ENCODE measurements around the gene RGL3. TPM values are rescaled to one million over a fixed set of nuclear protein-coding genes. Genes with fewer than 3 reads are reported as not detected.
"Not testable (repeated sequence)": the region's sequence is repeated elsewhere in the genome, so short reads cannot be mapped to it uniquely, and the experiment has no call there.

Gene RGL3, protein sequence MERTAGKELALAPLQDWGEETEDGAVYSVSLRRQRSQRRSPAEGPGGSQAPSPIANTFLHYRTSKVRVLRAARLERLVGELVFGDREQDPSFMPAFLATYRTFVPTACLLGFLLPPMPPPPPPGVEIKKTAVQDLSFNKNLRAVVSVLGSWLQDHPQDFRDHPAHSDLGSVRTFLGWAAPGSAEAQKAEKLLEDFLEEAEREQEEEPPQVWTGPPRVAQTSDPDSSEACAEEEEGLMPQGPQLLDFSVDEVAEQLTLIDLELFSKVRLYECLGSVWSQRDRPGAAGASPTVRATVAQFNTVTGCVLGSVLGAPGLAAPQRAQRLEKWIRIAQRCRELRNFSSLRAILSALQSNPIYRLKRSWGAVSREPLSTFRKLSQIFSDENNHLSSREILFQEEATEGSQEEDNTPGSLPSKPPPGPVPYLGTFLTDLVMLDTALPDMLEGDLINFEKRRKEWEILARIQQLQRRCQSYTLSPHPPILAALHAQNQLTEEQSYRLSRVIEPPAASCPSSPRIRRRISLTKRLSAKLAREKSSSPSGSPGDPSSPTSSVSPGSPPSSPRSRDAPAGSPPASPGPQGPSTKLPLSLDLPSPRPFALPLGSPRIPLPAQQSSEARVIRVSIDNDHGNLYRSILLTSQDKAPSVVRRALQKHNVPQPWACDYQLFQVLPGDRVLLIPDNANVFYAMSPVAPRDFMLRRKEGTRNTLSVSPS
- total RNA-seq: not detected in 2 replicates

DNA sequence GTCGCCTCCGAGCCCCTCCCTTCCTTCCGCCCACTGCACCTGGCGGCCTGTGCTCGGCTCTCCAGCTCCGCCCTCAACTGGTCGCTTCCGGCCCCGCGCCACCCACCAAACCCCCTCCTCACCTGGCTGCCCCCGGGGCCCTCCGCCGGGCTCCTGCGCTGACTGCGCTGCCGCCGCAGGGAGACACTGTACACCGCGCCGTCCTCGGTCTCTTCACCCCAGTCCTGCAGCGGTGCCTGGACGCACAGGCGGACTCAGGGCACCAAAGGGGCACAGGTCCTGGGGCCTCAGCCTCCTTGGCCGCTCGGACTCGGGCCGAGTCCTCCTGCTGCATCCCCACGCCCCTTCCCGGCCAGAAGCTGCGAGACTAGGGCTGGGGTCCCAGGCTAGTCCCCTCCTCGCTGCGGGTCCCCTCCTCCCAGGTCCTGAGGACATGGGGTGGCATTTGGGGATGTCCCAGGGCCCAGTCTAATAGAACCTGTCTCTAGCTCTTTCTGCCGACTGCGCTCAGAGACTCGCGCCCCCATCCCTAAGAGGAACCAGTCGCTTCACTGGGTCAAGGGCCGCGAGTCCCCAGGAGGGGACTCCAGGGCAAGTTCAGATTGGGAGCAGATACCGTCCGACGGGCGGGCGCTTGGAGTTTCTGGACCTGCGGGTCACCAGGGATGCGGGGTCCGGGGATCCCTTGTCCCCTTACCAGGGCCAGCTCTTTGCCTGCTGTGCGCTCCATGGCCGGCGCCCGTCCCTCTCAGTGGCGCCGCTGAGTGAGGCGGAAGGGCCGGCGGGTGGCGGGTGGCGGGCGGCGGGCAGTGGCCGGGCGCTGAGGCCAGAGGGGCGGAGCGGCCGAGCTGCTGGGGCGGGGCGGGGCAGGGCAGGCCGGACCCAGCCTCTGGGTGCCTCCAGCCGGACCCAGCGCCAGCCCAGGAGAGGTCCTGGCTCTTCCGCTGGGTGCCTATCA lies at the start of gene RGL3:
RGL3 (minus strand) TSS at position 766 of the 958 bp plus-strand sequence; CDS start at position 730, 36 bp downstream.
- DNase-seq (ENCODE audit: extremely low read depth, low read depth, low spot score): no peak

DNA sequence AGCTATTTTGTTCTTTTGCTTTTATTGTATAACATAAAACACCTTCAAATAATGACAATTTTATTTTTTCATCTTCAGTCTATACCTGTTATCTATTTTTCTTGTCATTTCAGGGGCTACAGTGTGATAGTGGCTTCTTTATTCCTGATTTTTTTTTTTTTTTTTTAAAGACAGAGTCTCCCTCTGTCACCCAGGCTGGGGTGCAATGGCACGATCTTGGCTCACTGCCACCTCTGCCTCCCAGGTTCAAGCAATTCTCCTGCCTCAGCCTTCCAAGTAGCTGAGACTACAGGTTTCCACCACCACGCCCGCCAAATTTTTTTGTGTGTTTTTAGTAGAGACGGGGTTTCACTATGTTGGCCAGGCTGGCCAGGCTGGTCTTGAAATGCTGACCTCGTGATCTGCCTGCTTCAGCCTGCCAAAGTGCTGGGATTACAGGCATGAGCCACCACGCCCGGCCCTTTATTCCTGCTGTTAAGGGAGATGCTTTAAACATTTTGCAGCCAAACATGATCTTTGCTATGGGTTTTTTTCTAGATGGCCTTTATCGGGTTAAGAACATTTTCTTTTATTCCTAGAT lies 49.2 kb upstream of the RGL3 start:
- DNase-seq (ENCODE audit: extremely low read depth, low read depth, low spot score): not testable (repeated sequence)

DNA sequence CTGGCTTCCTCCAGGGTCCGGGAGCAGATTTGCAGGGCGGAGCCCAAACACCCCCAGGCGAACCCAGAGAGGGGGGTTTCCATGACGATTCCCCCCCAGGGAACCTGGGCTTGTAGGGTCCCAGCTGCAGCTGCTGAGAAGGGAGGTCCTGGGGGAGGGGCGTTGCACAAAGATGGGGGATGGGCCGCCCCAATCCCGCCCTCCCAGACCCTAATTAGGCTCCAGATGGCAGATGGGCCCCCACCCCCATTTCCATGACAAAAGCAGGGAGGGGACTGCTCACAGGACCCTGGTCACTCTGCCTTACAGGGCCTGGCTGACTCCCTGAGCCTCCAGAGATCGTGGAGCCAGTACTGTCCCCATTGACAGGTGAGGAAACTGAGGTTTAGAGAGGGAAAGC lies 46.5 kb upstream of the RGL3 start:
- DNase-seq (ENCODE audit: extremely low read depth, low read depth, low spot score): no peak

DNA sequence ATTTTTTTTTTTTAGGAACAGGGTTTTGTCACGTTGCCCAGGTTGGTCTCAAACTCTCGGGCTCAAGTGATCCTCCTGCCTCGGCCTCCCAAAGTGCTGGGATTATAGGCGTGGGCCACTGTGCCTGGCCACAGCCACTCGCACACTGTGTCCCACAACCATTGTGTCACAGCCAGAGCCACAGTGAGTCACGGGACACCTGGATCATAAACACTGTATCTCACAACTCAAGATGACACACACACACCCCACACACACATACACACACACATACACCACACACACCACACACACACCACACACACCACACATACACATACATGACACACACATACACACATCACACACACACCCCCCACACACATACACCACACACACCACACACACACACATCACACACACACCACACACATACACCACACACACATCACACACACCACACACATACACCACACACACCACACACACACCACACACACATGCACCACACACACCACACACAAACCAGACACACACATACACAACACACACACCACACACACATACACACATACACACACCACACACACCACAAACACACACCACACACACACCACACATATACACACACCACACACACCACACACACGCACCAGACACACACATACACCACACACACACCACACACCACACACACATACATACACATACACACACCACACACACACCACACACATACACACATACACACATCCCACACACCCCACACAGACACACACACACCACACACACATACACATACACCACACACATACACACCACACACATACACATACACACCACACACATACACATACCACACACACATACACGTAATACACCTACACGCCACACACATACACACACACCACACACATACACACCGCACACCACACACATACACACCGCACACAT lies 45.5 kb upstream of the RGL3 start:
- DNase-seq (ENCODE audit: extremely low read depth, low read depth, low spot score): no peak

DNA sequence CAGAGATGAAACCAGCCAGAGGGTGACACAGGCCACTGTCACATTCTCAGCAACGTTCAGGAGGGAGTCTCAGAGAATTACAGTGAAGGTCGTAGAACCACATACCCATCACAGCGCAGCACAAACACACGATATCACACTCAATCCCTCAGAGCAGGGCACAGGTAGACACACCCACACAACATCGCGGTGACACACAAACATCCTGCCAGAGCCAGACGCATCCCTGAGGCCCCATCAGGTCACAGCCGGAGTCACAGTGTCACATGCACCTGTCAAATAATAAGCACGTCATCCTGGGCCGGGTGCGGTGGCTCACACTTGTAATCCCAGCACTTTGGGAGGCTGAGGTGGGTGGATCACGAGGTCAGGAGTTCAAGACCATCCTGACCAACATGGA lies 44.3 kb upstream of the RGL3 start:
- DNase-seq (ENCODE audit: extremely low read depth, low read depth, low spot score): no peak

DNA sequence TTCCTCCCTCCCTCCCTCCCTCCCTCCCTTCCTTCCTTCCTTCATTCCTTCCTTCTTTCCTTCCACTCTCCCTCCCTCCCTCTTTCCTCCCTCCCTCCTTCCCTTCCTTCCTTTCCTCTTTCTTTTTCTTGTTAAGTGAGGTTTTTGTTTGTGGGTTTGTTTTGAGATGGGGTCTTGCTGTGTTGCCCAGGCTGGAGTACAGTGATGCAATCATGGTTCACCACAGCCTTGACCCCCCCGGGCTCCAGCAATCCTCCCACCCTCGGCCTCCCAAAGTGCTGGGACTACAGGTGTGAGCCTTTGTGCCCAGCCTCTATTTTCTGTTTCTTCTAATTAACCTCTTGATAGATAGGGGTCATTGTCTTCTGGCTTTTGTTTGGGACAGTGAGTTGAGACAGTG lies 42.3 kb upstream of the RGL3 start:
- DNase-seq (ENCODE audit: extremely low read depth, low read depth, low spot score): no peak

DNA sequence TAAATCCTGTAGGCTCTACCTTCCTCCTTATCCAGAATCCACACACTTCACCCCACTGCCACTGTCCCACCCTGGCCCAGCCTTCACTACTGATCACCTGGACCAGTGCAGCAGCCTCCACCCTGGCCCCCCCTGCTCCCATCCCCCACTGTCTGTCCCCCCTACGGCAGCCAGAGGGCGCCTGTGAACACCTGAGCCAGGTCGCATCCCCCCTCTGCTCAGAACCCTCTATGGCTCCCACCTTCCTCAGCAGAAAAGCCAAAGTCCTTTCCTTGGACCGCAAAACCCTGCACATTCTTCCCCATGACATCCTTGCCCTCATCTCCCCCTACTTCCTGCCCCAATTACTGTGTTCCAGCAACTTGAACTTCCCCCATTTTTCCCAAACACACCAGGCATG lies 41.1 kb upstream of the RGL3 start:
- DNase-seq (ENCODE audit: extremely low read depth, low read depth, low spot score): no peak

DNA sequence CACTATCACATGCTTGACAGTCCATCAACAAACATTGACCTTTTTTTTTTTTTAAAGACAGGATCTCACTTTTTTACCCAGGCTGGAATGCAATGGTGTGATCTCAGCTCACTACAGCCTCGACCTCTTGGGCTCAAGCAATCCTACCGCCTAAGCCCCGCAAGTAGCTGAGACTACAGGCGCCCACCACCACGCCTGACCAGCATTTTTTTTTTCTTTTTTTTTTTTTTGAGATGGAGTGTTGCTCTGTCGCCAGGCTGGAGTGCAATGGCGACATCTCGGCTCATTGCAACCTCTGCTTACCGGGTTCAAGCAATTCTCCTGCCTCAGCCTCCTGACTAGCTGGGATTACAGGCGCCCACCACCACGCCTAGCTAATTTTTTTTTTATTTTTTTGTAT lies 39.8 kb upstream of the RGL3 start:
- DNase-seq (ENCODE audit: extremely low read depth, low read depth, low spot score): not testable (repeated sequence)

DNA sequence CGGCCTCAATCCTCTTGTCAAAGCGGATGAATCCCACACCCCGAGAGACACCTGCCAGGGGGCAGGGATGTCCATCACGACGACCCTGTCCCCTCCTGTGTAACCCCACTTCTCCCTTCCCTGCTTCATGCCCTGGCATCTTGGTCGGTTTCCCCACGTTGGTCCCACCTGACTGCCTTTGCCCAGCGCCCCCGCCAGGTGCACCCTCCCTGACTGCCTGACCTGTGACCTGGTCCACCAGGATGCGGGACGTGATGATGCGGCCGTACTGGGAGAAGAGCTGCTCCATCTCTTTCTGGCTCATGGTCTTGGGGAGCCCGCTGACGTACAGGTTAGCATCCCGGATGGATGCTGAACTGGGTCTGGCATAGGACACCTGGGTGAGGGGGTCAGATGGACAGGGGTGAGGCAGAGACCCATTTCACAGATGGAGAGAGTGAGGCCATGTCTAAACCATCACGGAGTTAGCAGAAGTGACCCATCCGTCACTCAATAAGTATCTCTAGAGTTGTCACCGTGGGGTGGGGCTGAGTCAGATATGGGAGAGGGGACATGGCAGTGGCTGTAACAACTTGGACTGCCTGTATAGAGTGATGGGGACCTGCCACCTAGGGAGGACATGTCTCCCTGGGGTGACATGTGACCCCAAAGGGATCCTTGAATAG lies 39.3 kb upstream of the RGL3 start:
- no peak for DNase-seq (ENCODE audit: extremely low read depth, low read depth, low spot score)

DNA sequence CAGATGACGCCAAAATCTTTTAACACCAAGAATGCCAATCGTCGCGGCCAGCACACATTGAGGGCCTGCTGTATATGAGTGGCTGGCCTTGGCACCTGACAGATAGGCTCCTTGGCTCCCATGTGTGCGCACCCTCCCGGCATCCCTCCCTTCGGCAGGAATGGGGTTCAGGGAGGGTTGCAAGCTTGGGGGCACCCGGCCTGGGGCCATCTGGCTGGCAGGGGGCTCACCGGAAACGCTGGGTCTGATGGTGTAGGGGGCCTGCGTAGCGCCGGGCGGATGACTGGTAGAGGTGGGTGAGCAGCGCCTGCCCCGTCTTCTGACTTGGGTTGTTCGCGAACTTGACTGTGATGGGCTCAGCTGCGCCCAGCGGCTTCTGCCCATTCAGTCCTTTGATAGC lies 38.7 kb upstream of the RGL3 start:
- DNase-seq (ENCODE audit: extremely low read depth, low read depth, low spot score): no peak

DNA sequence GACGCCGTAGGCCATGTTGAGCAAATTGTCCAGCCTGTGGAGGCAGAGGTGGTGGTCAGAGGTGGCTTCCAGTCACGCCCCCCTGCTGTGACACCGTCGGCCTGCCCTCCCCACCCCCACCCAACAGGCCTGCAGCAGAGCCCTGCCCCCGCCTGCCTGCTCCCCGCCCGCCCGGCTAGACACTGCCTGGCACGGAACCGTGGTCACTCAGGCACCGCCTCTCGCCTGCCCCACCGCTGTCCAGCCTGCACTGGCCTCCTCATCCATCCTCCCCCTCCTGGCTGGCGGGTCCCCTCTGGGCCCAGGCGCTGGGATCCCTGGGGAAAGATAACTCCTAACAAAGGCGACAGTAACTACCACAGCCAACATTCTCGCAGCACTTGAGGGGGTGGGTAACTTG lies 38.0 kb upstream of the RGL3 start:
- no peak for DNase-seq (ENCODE audit: extremely low read depth, low read depth, low spot score)

DNA sequence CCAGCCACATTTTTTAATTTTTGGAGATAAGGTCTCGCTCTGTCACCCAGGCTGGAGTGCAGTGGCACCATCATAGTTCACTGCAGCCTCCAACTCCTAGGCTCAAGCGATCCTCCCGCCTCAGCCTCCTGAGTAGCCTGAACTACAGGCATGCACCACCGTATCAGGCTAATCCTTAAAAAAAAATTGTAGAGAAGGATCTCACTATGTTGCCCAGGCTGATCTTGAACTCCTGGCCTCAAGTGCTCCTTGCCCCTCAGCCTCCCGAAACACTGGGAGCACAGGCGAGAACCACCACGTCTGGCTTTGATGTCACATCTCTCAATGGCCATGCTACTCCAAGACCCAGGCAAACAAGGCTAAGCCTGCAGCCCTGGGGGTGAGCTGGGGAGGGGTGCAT lies 37.5 kb upstream of the RGL3 start:
- DNase-seq (ENCODE audit: extremely low read depth, low read depth, low spot score): no peak

DNA sequence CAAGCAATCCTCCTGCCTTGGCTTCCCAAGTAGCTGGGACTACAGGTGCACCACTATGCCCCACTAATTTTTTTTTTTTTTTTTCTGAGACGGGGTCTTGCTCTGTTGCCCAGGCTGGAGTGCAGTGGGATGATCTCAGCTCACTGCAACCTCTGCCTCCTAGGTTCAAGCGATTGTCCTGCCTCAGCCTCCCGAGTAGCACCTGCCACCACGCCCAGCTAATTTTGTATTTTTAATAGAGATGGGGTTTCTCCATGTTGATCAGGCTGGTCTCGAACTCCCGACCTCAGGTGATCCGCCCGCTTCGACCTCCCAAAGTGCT lies 36.1 kb upstream of the RGL3 start:
- DNase-seq (ENCODE audit: extremely low read depth, low read depth, low spot score): not testable (repeated sequence)

DNA sequence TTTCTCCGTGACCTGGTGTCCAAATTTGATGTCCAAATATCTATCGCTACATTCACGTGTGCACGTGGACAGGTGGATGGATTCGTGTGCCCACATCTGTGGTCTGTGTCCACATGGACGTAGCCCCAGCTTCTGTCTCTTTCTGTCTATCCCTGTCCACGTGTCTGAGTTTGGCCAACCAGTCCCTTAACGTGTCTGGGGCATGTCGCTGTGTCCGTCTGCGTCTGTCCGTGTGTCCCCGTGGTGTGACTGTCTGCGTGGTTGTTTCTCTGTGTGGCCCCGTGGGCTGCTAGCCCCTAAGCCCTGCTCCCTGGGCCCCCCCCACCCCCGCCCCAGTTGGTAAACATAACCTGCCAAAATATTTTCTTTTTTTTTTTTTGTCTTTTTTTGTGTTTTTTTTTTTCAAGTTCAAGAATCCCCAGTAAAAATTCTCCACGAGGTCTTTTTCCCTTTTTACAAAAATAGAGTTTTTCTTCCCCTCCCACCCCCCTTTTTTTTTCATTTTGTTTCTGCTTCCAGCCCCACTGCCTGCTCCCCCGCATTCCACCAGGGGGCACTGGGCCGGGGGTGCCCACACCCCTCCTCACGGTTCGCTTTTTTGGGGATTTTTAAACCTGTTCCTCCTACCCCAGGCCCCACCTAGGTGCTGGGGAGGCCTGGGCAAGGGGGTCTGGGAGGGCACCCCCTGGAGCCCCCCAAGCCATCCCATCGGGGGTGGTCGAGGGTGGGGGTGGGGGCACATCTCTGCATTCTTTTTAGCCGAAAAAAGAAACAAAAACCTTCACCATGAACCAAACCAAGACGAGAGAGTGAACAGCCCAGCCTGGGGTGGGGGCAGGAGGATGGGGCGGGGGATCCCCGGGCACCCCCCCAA lies 34.6 kb upstream of the RGL3 start:
- no peak for DNase-seq (ENCODE audit: extremely low read depth, low read depth, low spot score)

DNA sequence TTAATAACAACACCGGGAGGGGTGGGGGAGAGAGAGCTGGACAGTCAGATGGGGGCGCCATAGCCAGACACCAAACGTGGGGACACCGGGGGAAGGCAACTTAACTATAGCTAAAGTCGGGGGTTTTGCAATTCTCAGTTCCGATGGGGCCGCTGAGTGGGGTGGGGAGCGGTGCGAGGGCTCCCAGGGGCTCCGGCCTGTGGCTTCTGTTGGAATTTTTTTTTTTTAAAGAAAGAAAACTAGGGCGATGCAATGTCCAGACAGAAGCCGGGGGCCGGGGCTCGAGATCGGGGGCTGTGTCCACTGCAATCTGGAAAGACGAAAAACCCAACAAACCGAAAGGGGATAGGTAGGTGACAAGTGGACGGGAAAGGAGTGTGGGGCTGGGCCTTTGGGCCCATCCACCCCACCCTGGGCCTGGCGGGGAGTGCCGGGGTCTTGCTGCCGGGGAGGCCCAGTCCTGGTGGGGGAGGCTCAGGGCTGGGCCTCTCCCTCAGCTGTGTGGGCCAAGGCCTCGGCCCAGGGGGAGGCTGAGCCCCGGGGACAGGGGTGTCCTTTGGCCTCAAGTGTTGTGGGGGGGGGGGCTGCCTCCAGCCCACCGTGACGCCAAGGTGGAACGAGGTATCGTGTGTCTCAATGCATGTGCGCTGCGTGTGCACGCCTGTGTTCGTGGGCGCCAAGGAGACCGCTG lies 33.7 kb upstream of the RGL3 start:
- DNase-seq (ENCODE audit: extremely low read depth, low read depth, low spot score): no peak

DNA sequence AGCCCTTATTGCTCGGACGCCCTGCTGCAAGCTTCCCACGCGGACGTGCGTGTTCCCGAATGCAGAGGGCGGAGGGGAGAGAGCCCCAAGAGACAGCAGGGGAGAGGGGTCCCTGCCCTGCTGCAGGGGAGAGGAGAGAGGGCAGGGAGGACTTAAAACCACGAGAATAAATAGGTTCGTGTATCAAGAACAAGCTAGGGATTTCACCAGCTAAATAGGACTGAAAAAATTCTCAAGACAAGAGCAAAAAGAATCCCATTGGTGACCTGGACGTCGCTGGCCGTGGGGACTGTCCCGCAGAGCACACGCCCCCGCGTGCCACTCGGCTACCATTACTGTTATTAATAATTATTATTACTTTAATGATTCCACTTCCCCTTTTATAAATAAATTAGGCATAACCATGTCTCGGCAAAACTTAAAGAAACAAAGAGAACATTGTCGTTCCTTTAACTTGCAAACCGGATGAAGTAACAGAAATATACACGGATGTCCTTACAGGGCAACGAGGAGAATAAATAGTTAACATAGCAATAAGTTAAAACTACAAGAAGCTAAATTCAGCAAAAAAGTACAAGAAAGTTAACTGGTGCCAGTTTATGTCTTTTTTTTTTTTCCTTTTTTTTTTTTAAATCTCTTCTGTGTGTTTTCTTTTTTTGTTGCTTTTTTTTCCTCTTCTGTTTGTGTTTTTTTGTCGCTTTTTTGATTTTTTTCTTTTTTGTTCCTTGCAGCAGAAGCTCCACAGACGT lies 32.9 kb upstream of the RGL3 start:
- DNase-seq (ENCODE audit: extremely low read depth, low read depth, low spot score): no peak

DNA sequence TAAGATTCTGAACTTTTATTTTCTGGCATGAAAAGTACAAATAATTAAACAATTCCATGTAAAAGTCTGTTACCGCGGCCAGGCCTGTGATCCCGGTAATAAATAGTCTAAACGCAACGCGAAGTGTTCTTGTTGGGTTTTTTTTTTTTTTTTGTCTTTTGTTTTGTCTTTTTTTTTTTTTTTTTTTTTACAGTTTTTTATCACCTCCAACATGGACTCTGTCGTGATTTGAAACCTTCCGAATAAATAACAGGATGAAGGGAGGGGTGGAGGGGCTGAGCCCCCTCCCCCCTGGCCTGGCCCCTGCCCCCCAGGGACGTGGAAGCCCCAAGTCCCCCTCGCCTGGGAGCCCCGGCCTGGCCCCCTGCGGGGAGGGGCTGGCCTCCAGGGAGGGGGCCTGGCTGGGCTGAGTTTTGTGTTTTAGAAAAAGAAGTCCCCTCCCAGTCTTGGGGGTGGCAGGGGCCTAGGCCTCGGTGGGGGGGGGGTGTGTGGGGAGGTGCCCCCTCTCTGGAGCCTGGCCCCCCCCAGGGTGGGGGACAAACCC lies 32.3 kb upstream of the RGL3 start:
- no peak for DNase-seq (ENCODE audit: extremely low read depth, low read depth, low spot score)

All from glomerular endothelial cell (primary cell).